Measurements from ENCODE around the gene DHX57.

The DHX57 gene, protein sequence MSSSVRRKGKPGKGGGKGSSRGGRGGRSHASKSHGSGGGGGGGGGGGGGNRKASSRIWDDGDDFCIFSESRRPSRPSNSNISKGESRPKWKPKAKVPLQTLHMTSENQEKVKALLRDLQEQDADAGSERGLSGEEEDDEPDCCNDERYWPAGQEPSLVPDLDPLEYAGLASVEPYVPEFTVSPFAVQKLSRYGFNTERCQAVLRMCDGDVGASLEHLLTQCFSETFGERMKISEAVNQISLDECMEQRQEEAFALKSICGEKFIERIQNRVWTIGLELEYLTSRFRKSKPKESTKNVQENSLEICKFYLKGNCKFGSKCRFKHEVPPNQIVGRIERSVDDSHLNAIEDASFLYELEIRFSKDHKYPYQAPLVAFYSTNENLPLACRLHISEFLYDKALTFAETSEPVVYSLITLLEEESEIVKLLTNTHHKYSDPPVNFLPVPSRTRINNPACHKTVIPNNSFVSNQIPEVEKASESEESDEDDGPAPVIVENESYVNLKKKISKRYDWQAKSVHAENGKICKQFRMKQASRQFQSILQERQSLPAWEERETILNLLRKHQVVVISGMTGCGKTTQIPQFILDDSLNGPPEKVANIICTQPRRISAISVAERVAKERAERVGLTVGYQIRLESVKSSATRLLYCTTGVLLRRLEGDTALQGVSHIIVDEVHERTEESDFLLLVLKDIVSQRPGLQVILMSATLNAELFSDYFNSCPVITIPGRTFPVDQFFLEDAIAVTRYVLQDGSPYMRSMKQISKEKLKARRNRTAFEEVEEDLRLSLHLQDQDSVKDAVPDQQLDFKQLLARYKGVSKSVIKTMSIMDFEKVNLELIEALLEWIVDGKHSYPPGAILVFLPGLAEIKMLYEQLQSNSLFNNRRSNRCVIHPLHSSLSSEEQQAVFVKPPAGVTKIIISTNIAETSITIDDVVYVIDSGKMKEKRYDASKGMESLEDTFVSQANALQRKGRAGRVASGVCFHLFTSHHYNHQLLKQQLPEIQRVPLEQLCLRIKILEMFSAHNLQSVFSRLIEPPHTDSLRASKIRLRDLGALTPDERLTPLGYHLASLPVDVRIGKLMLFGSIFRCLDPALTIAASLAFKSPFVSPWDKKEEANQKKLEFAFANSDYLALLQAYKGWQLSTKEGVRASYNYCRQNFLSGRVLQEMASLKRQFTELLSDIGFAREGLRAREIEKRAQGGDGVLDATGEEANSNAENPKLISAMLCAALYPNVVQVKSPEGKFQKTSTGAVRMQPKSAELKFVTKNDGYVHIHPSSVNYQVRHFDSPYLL (N-terminal part only)

DNA sequence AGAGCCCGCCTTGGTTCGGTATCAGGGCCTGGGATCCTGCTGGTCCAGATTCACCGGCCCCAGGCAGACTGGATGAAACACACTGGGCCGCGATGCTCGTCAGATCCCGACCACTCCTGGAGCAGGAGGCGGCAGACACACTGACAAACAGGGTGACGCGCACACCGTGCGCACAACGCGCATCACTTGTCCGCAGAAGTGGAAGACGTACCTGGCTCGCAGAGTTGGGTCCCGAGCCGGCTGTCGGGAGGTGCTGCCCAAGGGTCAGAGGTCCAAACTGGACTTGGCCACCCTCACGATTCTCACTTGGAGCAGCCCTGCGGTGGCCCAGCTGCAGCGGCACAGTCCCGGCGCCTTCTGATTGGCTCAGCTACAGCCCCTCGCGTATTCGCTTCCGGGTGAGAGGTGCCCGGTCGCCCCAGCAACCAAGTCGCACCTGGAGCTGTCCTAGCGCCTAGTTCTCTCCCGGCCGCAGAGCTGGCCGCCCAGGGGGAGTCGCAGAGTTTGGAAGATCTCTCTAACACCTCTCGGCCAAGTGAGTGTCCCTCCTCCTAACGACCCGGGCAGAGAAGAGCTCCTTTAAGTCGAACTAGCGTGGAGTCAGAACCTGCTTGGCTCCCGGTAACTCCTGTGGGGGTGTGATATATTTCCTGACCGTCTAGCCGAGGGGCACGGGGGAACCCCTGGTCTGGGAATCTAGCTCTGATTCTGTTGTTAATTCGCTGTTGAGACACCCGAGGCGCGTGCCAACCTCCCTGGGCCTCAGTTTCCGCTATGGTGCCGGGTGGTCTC, at the start of gene DHX57, which contains the start of gene MORN2:
Gene DHX57, minus strand, starts transcription at position 359 of the 792 bp plus-strand sequence. CDS start 7,529 bp downstream, outside the sequence.
Gene MORN2, plus strand, starts transcription at position 401 of the 792 bp plus-strand sequence.
- Histone ChIP-seq H3K27me3 (ENCODE audit: control insufficient read depth in 5 of 5, insufficient read depth in 4 of 5, low read length in 5 of 5) (no peaks in the 10 kb centered on the region), H3K9me3 (ENCODE audit: control insufficient read depth in 5 of 5, low read length in 5 of 5) (peaks cover 0 to 6% (median 5%) of the 10 kb centered on the region in 5 donors), H3K36me3 (ENCODE audit: control insufficient read depth in 5 of 5, insufficient read depth in 5 of 5, low read length in 5 of 5) (peaks cover 0 to 6% (median 4%) of the 10 kb centered on the region in 5 donors), H3K9ac (ENCODE audit: low read length in 5 of 5) (peak within 1 kb of the TSS; percentile 74 to 86 (median 77)), H3K4me1 (ENCODE audit: control insufficient read depth in 5 of 5, insufficient read depth in 5 of 5, low read length in 5 of 5) (peaks cover 5 to 22% (median 16%) of the 10 kb centered on the region in 5 donors), H3K4me3 (ENCODE audit: low read depth in 1 of 5, low read length in 5 of 5) (peak within 1 kb of the TSS; percentile 96 to 100 (median 99)), H3K27ac (ENCODE audit: low read depth, low read length) (peak within 1 kb of the TSS; percentile 51)

DNA sequence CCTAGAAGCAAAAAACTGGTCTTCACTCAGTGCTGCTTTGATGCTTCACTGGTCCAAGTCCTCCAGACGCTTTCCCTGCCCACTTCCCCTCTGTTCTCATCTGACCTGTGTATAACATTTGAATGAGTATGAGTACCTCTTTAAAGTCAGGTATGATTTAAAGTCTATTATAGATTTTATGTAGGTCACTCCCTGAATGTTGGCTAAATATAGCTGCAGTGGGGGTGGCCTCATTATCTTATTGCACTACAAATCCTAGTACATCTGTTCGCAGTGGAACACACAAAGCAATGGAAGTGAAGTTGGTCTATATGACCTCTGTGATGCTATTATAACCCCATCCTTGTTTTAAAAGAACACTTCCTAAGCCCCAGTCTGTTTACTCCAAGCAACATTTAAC, 47.2 kb upstream of the DHX57 start:
- H3K36me3 ChIP-seq (ENCODE audit: control insufficient read depth in 5 of 5, insufficient read depth in 5 of 5, low read length in 5 of 5), result no peaks in the 10 kb centered on the region
- no peak overlapping the region for H3K4me3 ChIP-seq (ENCODE audit: low read depth in 1 of 5, low read length in 5 of 5)
- H3K27me3 ChIP-seq (ENCODE audit: control insufficient read depth in 5 of 5, insufficient read depth in 4 of 5, low read length in 5 of 5), result no peaks in the 10 kb centered on the region
- H3K9ac ChIP-seq (ENCODE audit: low read length in 5 of 5), result no peak overlapping the region
- H3K4me1 ChIP-seq (ENCODE audit: control insufficient read depth in 5 of 5, insufficient read depth in 5 of 5, low read length in 5 of 5), result no peaks in the 10 kb centered on the region
- H3K9me3 ChIP-seq (ENCODE audit: control insufficient read depth in 5 of 5, low read length in 5 of 5), result no peaks in the 10 kb centered on the region
- no peak overlapping the region for H3K27ac ChIP-seq (ENCODE audit: low read depth, low read length)

DNA sequence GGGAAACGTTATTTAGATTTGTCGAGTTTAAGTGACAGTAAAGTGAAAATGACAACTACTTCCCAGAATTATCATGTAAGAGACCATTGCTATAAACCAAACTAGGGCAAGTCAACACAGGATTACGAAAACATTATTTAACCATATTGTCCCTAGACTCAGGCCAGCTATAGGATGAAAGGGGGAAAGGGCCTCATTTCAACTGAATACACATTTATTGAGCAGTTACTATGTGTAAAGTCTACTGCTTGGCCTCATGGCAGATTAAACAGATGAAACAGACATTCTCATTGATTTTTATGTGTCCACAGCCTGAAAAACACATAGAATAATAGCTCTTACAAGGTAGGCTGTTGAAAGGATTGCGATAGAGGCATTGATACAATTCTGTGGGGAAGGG, 46.7 kb upstream of the DHX57 start:
- Histone ChIP-seq H3K27ac (ENCODE audit: low read depth, low read length) (no peak overlapping the region), H3K9ac (ENCODE audit: low read length in 5 of 5) (no peak overlapping the region), H3K9me3 (ENCODE audit: control insufficient read depth in 5 of 5, low read length in 5 of 5) (no peaks in the 10 kb centered on the region), H3K36me3 (ENCODE audit: control insufficient read depth in 5 of 5, insufficient read depth in 5 of 5, low read length in 5 of 5) (no peaks in the 10 kb centered on the region), H3K4me3 (ENCODE audit: low read depth in 1 of 5, low read length in 5 of 5) (no peak overlapping the region), H3K4me1 (ENCODE audit: control insufficient read depth in 5 of 5, insufficient read depth in 5 of 5, low read length in 5 of 5) (no peaks in the 10 kb centered on the region), H3K27me3 (ENCODE audit: control insufficient read depth in 5 of 5, insufficient read depth in 4 of 5, low read length in 5 of 5) (no peaks in the 10 kb centered on the region)

DNA sequence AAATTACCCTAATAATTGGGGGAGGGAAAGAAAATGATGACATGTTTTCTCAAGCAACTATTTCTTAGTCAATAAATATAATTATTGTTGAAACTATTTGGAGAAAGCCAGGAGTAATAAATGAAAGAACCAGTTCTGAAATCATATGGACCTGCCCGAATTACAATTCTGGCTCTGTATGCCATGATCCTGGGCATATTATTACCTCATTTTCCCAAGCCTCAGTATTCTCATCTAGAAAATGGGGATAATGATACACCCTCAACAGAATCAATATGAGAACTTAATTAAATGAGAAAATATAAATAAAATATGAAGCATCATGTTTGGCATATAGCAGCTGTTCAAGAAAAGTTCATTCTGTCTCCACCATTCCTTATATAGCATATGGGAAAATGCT, 36.9 kb upstream of the DHX57 start:
- Histone ChIP-seq H3K4me1 (ENCODE audit: control insufficient read depth in 5 of 5, insufficient read depth in 5 of 5, low read length in 5 of 5) (no peaks in the 10 kb centered on the region), H3K27me3 (ENCODE audit: control insufficient read depth in 5 of 5, insufficient read depth in 4 of 5, low read length in 5 of 5) (no peaks in the 10 kb centered on the region), H3K4me3 (ENCODE audit: low read depth in 1 of 5, low read length in 5 of 5) (no peak overlapping the region), H3K9ac (ENCODE audit: low read length in 5 of 5) (no peak overlapping the region), H3K9me3 (ENCODE audit: control insufficient read depth in 5 of 5, low read length in 5 of 5) (no peaks in the 10 kb centered on the region), H3K36me3 (ENCODE audit: control insufficient read depth in 5 of 5, insufficient read depth in 5 of 5, low read length in 5 of 5) (no peaks in the 10 kb centered on the region), H3K27ac (ENCODE audit: low read depth, low read length) (no peak overlapping the region)

DNA sequence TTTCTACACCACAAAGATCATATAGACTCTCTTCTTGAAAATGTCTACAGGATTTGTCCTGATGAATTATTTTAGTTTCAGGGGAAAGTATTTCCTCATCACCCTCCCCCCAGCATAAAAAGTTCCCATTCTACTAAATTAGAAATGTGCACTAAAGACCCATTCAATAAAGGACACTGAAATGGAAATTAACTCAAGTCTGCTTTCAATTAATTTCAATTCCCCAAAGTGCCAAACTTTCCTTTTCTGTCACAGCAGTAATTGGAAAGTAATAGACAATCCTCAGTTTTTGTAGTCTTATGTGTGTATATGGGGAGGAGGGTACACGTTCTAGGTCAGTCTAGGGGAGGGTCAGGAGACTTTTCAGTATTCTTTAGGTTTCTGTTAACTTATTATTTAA, 35.5 kb upstream of the DHX57 start:
- Histone ChIP-seq H3K9ac (ENCODE audit: low read length in 5 of 5) (no peak overlapping the region), H3K4me3 (ENCODE audit: low read depth in 1 of 5, low read length in 5 of 5) (no peak overlapping the region), H3K36me3 (ENCODE audit: control insufficient read depth in 5 of 5, insufficient read depth in 5 of 5, low read length in 5 of 5) (no peaks in the 10 kb centered on the region), H3K9me3 (ENCODE audit: control insufficient read depth in 5 of 5, low read length in 5 of 5) (no peaks in the 10 kb centered on the region), H3K4me1 (ENCODE audit: control insufficient read depth in 5 of 5, insufficient read depth in 5 of 5, low read length in 5 of 5) (no peaks in the 10 kb centered on the region), H3K27ac (ENCODE audit: low read depth, low read length) (no peak overlapping the region), H3K27me3 (ENCODE audit: control insufficient read depth in 5 of 5, insufficient read depth in 4 of 5, low read length in 5 of 5) (no peaks in the 10 kb centered on the region)

DNA sequence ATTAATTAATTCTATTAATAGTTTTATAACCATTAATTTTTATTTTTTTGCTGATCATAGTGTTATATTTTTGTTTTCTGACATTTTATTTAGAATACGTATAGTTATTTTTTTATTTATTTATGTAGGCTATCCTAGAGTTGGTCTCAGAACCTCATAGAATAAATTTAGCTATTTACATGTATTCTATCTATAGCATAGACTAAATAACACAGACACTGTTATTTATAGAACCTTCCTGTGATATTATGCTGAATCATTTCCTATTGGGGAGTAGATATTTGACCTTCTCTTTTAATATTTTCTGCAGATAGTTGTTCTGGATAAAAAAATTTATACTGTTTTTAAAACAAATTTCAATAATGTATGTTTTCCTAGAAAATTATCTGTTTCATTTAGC, 34.1 kb upstream of the DHX57 start:
- Histone ChIP-seq H3K9me3 (ENCODE audit: control insufficient read depth in 5 of 5, low read length in 5 of 5) (no peaks in the 10 kb centered on the region), H3K4me3 (ENCODE audit: low read depth in 1 of 5, low read length in 5 of 5) (no peak overlapping the region)

DNA sequence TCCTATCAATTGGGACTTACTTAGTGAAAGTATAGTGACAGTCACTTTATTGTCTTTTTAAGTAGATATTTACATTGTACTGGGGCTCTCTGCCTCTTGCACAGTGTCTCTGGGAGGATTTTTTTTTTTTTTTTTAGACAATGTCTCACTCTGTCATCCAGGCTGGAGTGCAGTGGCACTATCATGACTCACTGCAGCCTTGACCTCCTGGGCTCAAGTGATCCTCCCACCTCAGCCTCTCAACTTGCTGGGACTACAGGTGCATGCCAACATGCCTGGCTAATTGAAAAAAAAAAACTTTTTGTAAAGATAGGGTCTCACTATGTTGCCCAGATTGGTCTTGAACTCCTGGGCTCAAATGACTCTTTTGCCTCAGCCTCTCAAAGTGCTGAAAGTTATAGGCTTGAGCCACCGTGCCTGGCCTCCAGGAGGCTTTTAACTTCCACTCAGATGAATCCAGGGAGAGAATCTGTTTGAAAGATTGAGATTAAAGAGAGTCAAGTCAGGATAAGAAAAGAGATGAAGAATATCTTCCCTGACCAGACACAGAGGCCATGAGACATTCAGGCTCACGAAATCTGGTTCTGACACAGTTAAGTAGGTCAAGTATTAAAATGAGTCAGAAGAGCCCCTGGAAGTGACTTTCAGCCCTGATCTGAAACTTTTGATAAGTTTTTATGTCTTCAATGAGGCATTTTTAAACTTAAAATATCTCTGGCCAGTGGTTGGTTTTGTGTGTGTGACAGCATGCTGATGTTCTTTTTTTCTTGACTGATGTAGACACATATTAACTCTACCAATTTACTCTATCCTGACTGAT, 32.2 kb upstream of the DHX57 start:
- Histone ChIP-seq H3K27me3 (ENCODE audit: control insufficient read depth in 5 of 5, insufficient read depth in 4 of 5, low read length in 5 of 5) (no peaks in the 10 kb centered on the region), H3K4me1 (ENCODE audit: control insufficient read depth in 5 of 5, insufficient read depth in 5 of 5, low read length in 5 of 5) (no peaks in the 10 kb centered on the region), H3K4me3 (ENCODE audit: low read depth in 1 of 5, low read length in 5 of 5) (no peak overlapping the region), H3K36me3 (ENCODE audit: control insufficient read depth in 5 of 5, insufficient read depth in 5 of 5, low read length in 5 of 5) (no peaks in the 10 kb centered on the region), H3K9me3 (ENCODE audit: control insufficient read depth in 5 of 5, low read length in 5 of 5) (no peaks in the 10 kb centered on the region), H3K9ac (ENCODE audit: low read length in 5 of 5) (no peak overlapping the region), H3K27ac (ENCODE audit: low read depth, low read length) (no peak overlapping the region)

More for the DNA sequence above, 34.1 kb upstream of the DHX57 start:
- Histone ChIP-seq H3K27me3 (ENCODE audit: control insufficient read depth in 5 of 5, insufficient read depth in 4 of 5, low read length in 5 of 5) (no peaks in the 10 kb centered on the region), H3K27ac (ENCODE audit: low read depth, low read length) (no peak overlapping the region), H3K36me3 (ENCODE audit: control insufficient read depth in 5 of 5, insufficient read depth in 5 of 5, low read length in 5 of 5) (no peaks in the 10 kb centered on the region), H3K9ac (ENCODE audit: low read length in 5 of 5) (no peak overlapping the region), H3K4me1 (ENCODE audit: control insufficient read depth in 5 of 5, insufficient read depth in 5 of 5, low read length in 5 of 5) (no peaks in the 10 kb centered on the region)

DNA sequence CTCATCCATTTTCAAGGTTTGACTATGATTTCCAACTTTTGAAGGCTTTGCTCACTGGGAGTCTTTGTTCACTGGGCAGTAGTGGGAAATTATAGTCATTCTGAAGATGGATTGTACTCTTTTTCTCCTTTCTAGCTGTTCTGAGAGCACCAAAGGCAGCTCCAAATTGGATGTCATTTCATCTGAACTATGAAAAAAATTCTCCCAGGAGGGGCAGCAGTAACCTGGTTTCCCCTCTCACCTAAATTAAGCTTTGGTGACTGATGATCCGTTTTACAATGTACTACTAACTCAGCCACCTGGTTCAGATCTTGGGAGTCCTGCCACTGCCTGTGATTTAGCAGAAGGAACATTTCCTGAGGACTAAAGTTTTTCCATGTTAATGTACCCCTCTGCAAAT, 31.5 kb upstream of the DHX57 start:
- Histone ChIP-seq H3K9me3 (ENCODE audit: control insufficient read depth in 5 of 5, low read length in 5 of 5) (no peaks in the 10 kb centered on the region), H3K27me3 (ENCODE audit: control insufficient read depth in 5 of 5, insufficient read depth in 4 of 5, low read length in 5 of 5) (no peaks in the 10 kb centered on the region), H3K27ac (ENCODE audit: low read depth, low read length) (no peak overlapping the region), H3K36me3 (ENCODE audit: control insufficient read depth in 5 of 5, insufficient read depth in 5 of 5, low read length in 5 of 5) (no peaks in the 10 kb centered on the region), H3K4me3 (ENCODE audit: low read depth in 1 of 5, low read length in 5 of 5) (no peak overlapping the region), H3K9ac (ENCODE audit: low read length in 5 of 5) (no peak overlapping the region), H3K4me1 (ENCODE audit: control insufficient read depth in 5 of 5, insufficient read depth in 5 of 5, low read length in 5 of 5) (no peaks in the 10 kb centered on the region)
